RWPE2 (cell line): Measurements from ENCODE around the gene NOL9.

ENCODE experiments used
- ATAC-seq: fragments of 200-7000 bp; cut with Tn5 transposase; 3 replicates; pipeline ENCODE4 v1.9.1; 2021; ENCODE audit warnings: low read depth
- DNase-seq: peaks from one replicate; pipeline ENCODE4 v3.0.0-alpha.2; 2020; ENCODE audit warnings: low spot score
- H3K27ac ChIP-seq: fragments of 450-650 bp; 2 replicates; pipeline ENCODE4 v1.5.1; 2017; ENCODE audit warnings: mild to moderate bottlenecking; ENCODE audit not compliant: poor library complexity, severe bottlenecking
- H3K27me3 ChIP-seq: fragments of 250-450 bp; sonication (Bioruptor Pico); 2 replicates; pipeline ENCODE4 v1.5.1; 2021; ENCODE audit warnings: mild to moderate bottlenecking, moderate library complexity; ENCODE audit not compliant: insufficient read depth, poor library complexity, severe bottlenecking
- H3K36me3 ChIP-seq: fragments of 250-450 bp; sonication (Bioruptor Pico); 2 replicates; pipeline ENCODE4 v1.5.1; 2020; ENCODE audit warnings: low read depth, mild to moderate bottlenecking, moderate library complexity
- H3K4me1 ChIP-seq: fragments of 250-450 bp; sonication (Bioruptor Pico); 2 replicates; pipeline ENCODE4 v1.5.1; 2021; ENCODE audit warnings: mild to moderate bottlenecking, moderate library complexity; ENCODE audit not compliant: insufficient read depth, poor library complexity, severe bottlenecking
- H3K4me3 ChIP-seq: fragments of 250-450 bp; sonication (Bioruptor Pico); 2 replicates; pipeline ENCODE4 v1.5.1; 2021; ENCODE audit warnings: mild to moderate bottlenecking, moderate library complexity; ENCODE audit not compliant: severe bottlenecking
- H3K9me3 ChIP-seq: fragments of 250-450 bp; sonication (Bioruptor Pico); 2 replicates; pipeline ENCODE4 v1.5.1; 2021; ENCODE audit warnings: mild to moderate bottlenecking, moderate library complexity; ENCODE audit not compliant: severe bottlenecking
- CTCF ChIP-seq: fragments of 450-650 bp; IDR thresholded peaks from one replicate; pipeline ENCODE4 v1.5.1; 2017; ENCODE audit warnings: mild to moderate bottlenecking, moderate library complexity; ENCODE audit not compliant: poor library complexity, severe bottlenecking

The NOL9 gene

GRCh38 chr1:6511561-6512244 lies 42.6 kb downstream of the NOL9 start:
- no peak for ATAC-seq

GRCh38 chr1:6511056-6511455 lies 43.3 kb downstream of the NOL9 start:
- H3K9me3 ChIP-seq: no peaks in the 10 kb centered on the region
- H3K4me1 ChIP-seq: no peaks in the 10 kb centered on the region
- H3K36me3 ChIP-seq: no peaks in the 10 kb centered on the region
- H3K27me3 ChIP-seq: no peaks in the 10 kb centered on the region
- H3K4me3 ChIP-seq: no peak overlapping the region
- no peak for DNase-seq
- TF ChIP-seq CTCF: no peak
- no peak for ATAC-seq
- H3K27ac ChIP-seq: no peak overlapping the region

More at GRCh38 chr1:6511561-6512244, 42.6 kb downstream of the NOL9 start:
- Histone ChIP-seq H3K36me3 (no peaks in the 10 kb centered on the region), H3K27ac (no peak overlapping the region), H3K4me3 (no peak overlapping the region), H3K27me3 (no peaks in the 10 kb centered on the region), H3K4me1 (no peaks in the 10 kb centered on the region), H3K9me3 (no peaks in the 10 kb centered on the region)
- no peak for DNase-seq
- no peak for TF ChIP-seq CTCF

GRCh38 chr1:6510493-6510892 lies 43.8 kb downstream of the NOL9 start:
- ATAC-seq: no peak
- Histone ChIP-seq H3K4me1 (no peaks in the 10 kb centered on the region), H3K4me3 (no peak overlapping the region), H3K9me3 (no peaks in the 10 kb centered on the region), H3K27me3 (no peaks in the 10 kb centered on the region), H3K27ac (no peak overlapping the region), H3K36me3 (no peaks in the 10 kb centered on the region)
- no peak for DNase-seq
- no peak for TF ChIP-seq CTCF

- H3K27me3 ChIP-seq: no peaks in the 10 kb centered on the region
- H3K4me3 ChIP-seq: no peak overlapping the region
- no peak for DNase-seq
- no peaks in the 10 kb centered on the region for H3K4me1 ChIP-seq
- H3K27ac ChIP-seq: no peak overlapping the region
- H3K36me3 ChIP-seq: no peaks in the 10 kb centered on the region
- ATAC-seq: no peak
- TF ChIP-seq CTCF: no peak
- no peaks in the 10 kb centered on the region for H3K9me3 ChIP-seq
Observed at GRCh38 chr1:6509919-6510291, 44.4 kb downstream of the NOL9 start.

GRCh38 chr1:6509220-6509918 lies 44.9 kb downstream of the NOL9 start:
- ATAC-seq (no peak), DNase-seq (no peak)
- H3K4me3 ChIP-seq: no peak overlapping the region
- no peaks in the 10 kb centered on the region for H3K9me3 ChIP-seq
- no peaks in the 10 kb centered on the region for H3K36me3 ChIP-seq
- no peak overlapping the region for H3K27ac ChIP-seq
- H3K27me3 ChIP-seq: no peaks in the 10 kb centered on the region
- no peaks in the 10 kb centered on the region for H3K4me1 ChIP-seq
- TF ChIP-seq CTCF: no peak
